ENCODE data around the gene PKP3.

DNA sequence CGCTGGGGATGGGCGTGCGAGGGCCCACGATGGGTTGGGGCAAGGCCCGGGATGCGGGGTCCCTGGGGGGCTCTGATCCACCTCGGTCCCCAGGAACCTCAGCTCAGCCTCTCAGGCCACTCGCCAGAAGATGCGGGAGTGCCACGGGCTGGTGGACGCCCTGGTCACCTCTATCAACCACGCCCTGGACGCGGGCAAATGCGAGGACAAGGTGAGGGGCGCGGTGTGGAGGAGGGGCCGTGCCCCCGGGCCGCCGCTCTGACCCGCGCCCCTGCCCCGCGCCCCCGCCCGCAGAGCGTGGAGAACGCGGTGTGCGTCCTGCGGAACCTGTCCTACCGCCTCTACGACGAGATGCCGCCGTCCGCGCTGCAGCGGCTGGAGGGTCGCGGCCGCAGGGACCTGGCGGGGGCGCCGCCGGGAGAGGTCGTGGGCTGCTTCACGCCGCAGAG, 6.3 kb downstream of the PKP3 start:
- no peak for TF ChIP-seq CREB5 (CRISPR knock-in tag; IDR thresholded peaks at IDR 0.05; ENCODE audit: low read depth)
- TF ChIP-seq PATZ1 (CRISPR knock-in tag; IDR thresholded peaks at IDR 0.05; ENCODE audit: borderline replicate concordance) = no peak
- TF ChIP-seq ARNTL (CRISPR knock-in tag; IDR thresholded peaks at IDR 0.05; ENCODE audit: borderline replicate concordance, low read depth) = no peak
- no peak for TF ChIP-seq ZFP3 (CRISPR knock-in tag; IDR thresholded peaks at IDR 0.05)
- no peak for TF ChIP-seq OSR1 (CRISPR knock-in tag; IDR thresholded peaks at IDR 0.05)
- TF ChIP-seq BACH2 (CRISPR knock-in tag; IDR thresholded peaks at IDR 0.05; ENCODE audit: borderline replicate concordance) = no peak
- TF ChIP-seq, protein P1, sequence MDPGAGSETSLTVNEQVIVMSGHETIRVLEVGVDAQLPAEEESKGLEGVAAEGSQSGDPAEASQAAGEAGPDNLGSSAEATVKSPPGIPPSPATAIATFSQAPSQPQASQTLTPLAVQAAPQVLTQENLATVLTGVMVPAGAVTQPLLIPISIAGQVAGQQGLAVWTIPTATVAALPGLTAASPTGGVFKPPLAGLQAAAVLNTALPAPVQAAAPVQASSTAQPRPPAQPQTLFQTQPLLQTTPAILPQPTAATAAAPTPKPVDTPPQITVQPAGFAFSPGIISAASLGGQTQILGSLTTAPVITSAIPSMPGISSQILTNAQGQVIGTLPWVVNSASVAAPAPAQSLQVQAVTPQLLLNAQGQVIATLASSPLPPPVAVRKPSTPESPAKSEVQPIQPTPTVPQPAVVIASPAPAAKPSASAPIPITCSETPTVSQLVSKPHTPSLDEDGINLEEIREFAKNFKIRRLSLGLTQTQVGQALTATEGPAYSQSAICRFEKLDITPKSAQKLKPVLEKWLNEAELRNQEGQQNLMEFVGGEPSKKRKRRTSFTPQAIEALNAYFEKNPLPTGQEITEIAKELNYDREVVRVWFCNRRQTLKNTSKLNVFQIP (CRISPR knock-in tag; IDR thresholded peaks at IDR 0.05; ENCODE audit: borderline replicate concordance, low read depth) = no peak
- TF ChIP-seq ZFP30 (CRISPR knock-in tag; IDR thresholded peaks at IDR 0.05) = no peak
- TF ChIP-seq ZNF70 (CRISPR knock-in tag; IDR thresholded peaks at IDR 0.05) = no peak
- TF ChIP-seq CSRNP3 (CRISPR knock-in tag; IDR thresholded peaks at IDR 0.05) = no peak
- no peak for TF ChIP-seq ESRRG (CRISPR knock-in tag; IDR thresholded peaks at IDR 0.05)

All from SK-N-SH treated with all-trans-retinoic acid at 6 μM for 48 hours (cell line).